Measurements from ENCODE around the gene MARVELD1. TPM values are rescaled to one million over a fixed set of nuclear protein-coding genes. Genes with fewer than 3 reads are reported as not detected.

Gene MARVELD1
- total and polyA plus RNA-seq, 12 donors, result 2.8 to 11.9 (median 5.8) TPM

DNA sequence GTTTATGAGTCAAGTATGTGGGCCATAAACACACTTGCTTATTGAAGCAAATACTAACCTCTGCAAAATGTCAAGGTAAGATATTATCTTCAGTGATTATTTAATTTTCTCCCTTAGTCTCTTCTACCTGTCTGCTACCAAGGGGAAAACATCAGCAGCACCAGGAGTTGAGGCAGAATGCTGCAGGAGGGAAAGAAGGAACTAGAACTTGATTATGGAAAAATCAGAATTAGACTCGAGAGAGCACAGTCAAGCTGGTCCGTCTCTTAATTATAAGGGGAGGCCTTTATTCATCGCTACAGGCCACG is 18.5 kb downstream of the MARVELD1 start:
- H3K9me3 ChIP-seq, result no peaks in the 10 kb centered on the region
- no peaks in the 10 kb centered on the region for H3K27me3 ChIP-seq
- DNase-seq (no peak), ATAC-seq (no peak)
- H3K4me3 ChIP-seq, result no peak overlapping the region
- TF ChIP-seq, protein P1, sequence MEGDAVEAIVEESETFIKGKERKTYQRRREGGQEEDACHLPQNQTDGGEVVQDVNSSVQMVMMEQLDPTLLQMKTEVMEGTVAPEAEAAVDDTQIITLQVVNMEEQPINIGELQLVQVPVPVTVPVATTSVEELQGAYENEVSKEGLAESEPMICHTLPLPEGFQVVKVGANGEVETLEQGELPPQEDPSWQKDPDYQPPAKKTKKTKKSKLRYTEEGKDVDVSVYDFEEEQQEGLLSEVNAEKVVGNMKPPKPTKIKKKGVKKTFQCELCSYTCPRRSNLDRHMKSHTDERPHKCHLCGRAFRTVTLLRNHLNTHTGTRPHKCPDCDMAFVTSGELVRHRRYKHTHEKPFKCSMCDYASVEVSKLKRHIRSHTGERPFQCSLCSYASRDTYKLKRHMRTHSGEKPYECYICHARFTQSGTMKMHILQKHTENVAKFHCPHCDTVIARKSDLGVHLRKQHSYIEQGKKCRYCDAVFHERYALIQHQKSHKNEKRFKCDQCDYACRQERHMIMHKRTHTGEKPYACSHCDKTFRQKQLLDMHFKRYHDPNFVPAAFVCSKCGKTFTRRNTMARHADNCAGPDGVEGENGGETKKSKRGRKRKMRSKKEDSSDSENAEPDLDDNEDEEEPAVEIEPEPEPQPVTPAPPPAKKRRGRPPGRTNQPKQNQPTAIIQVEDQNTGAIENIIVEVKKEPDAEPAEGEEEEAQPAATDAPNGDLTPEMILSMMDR (IDR thresholded peaks at IDR 0.05), result peak in 2 of 9 donors; percentile 6 to 11
- no peak overlapping the region for H3K27ac ChIP-seq
- WGBS, 2 donors, result 68 to 73% methylated on average over 4 of the region's 4 CpGs
- H3K4me1 ChIP-seq, result peaks cover 0 to 9% (median 4%) of the 10 kb centered on the region in 9 donors
- intact Hi-C loops (cut with DNase I), result loop anchor here in 6 of 10 donors (5.0 kb wide), 3 partner anchors 35 to 55 kb away; no protein-coding TSS in a partner anchor
- no peaks in the 10 kb centered on the region for H3K36me3 ChIP-seq

DNA sequence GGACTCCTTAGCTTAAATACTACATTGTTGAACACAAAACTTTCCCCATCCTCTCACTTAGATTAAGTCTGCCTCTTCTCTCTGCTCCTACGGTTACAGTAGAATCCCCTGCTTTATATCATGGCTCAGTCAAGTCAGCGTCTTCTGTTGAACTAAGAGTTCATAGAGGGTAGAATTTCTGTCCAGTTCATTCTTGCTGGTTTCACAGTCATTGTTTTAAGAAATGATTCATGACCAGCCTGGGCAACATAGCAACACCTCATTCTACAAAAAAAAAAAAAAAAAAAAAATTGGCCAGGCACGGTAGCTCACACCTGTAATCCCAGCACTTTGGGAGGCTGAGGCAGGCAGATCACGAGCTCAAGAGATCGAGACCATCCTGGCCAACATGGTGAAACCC is 19.7 kb downstream of the MARVELD1 start:
- intact Hi-C loops (cut with DNase I), result loop anchor here in 6 of 10 donors (5.0 kb wide), 3 partner anchors 36 to 56 kb away; no protein-coding TSS in a partner anchor
- TF ChIP-seq, protein P1 (IDR thresholded peaks at IDR 0.05), result no peak

DNA sequence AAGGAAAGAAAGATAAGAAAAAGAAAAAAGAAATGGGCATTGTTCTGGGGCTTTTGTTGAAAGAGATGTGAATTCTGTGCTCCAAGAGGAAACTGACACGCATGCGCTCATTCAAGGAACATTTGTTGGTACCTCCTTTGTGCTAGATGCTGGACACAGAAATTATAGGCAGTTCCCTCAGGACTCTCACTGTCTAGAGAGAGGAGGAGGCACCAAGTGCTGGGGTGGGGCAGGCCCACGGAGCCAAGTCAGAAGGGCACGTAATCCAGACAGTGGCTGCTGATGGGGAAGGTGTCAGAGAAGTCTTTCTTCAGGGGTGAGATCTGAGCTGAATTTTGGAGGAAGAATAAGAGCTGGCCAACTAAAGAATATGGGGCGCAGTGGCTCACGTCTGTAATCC is 20.5 kb downstream of the MARVELD1 start:
- TF ChIP-seq, protein P1 (IDR thresholded peaks at IDR 0.05), result no peak
- peaks cover 3 to 23% (median 18%) of the 10 kb centered on the region in 9 donors for H3K4me1 ChIP-seq
- H3K36me3 ChIP-seq, result peaks cover 0 to 7% (median 0%) of the 10 kb centered on the region in 9 donors
- H3K27ac ChIP-seq, result no peak overlapping the region
- DNase-seq, result no peak
- intact Hi-C loops (cut with DNase I), result loop anchor here in 6 of 10 donors (2.0 to 5.0 kb wide), 4 partner anchors 25 to 57 kb away; no protein-coding TSS in a partner anchor
- ATAC-seq, result no peak
- H3K27me3 ChIP-seq, result no peaks in the 10 kb centered on the region
- no peak overlapping the region for H3K4me3 ChIP-seq
- H3K9me3 ChIP-seq, result no peaks in the 10 kb centered on the region
- WGBS, 2 donors, result 87 to 88% methylated on average over 6 of the region's 6 CpGs

More for the DNA sequence above, 19.7 kb downstream of the MARVELD1 start:
- Histone ChIP-seq H3K36me3 (no peaks in the 10 kb centered on the region), H3K4me1 (peaks cover under 1 to 15% (median 11%) of the 10 kb centered on the region in 9 donors), H3K27ac (no peak overlapping the region), H3K9me3 (no peaks in the 10 kb centered on the region), H3K4me3 (no peak overlapping the region), H3K27me3 (no peaks in the 10 kb centered on the region)
- DNase-seq (no peak), ATAC-seq (no peak)
- WGBS, 2 donors, result 75 to 80% methylated on average over 5 of the region's 5 CpGs

DNA sequence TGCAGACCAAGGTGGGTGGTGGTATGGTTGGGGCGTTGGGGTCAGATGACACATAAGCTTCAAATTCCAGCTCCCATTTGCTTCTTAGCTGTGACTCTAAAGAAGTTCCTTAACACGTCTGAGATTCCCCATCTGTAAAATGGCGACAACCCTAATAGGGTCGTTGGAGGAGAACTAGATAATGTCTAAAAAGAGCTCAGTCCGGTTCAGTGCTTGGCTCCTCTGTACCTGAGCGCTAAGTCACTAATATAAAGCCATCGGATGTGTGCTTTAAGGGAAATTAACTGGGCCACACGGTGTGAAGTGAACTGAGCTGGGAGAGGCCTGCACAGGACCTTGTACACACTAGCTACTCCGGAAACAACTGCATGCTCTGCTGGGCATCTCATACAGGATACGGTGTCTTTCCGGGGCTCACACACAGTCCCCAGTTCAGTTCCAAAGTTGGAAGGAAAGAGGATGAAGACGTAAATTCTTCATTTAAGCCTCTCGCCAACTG is 22.9 kb downstream of the MARVELD1 start:
- Histone ChIP-seq H3K27ac (peak overlapping the region; percentile 49 to 96 (median 94)), H3K4me3 (peak overlapping the region in 8 of 10 donors; percentile 65 to 96 (median 89)), H3K9me3 (no peaks in the 10 kb centered on the region), H3K27me3 (no peaks in the 10 kb centered on the region), H3K36me3 (peaks cover 0 to 31% (median 6%) of the 10 kb centered on the region in 9 donors), H3K4me1 (peaks cover 3 to 33% (median 18%) of the 10 kb centered on the region in 9 donors)
- TF ChIP-seq, protein P1 (IDR thresholded peaks at IDR 0.05), result no peak
- ATAC-seq, result peak; percentile 6 to 34 (median 24)
- intact Hi-C loops (cut with DNase I), result loop anchor here in 3 of 10 donors (2.0 to 5.0 kb wide), 3 partner anchors 49 to 334 kb away; partner anchors contain the start of genes AVPI1 (in 3 of the 3) and RRP12 (in 1 of the 3)
- 68 to 74% methylated on average over 13 of the region's 13 CpGs for WGBS, 2 donors
- no peak for DNase-seq
